ENCODE measurements around the gene FRS3. TPM values are rescaled to one million over a fixed set of nuclear protein-coding genes. Genes with fewer than 3 reads are reported as not detected.

Gene FRS3
- total RNA-seq, 1 experiment from 2014 or later, result 4.3 TPM

DNA sequence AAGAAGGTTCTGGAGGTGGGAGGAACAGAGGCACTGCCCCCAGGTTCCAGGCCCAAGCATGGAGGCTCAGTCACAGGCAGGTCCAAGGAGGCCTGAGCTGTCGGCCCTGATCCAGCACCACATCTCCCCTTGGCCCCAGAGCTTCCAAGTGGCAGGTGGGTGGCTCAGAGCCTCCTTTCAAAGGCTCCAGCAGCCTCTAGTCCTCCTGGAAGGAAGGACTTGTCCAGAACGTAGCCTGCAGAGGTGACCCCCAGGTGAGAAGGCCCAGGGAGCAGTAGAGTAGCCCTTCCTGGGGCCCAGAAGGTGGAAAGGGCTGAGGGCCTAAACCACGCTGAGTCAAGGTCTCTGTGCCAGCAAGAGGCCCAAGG lies 52.0 kb downstream of the FRS3 start:
- Histone ChIP-seq H3K4me3 (ENCODE audit: low read depth, low read length) (no peak overlapping the region), H3K36me3 (ENCODE audit: control insufficient read depth, insufficient read depth, low read length) (no peaks in the 10 kb centered on the region), H3K9me3 (no peaks in the 10 kb centered on the region), H3K27me3 (replicated peaks; ENCODE audit: control insufficient read depth, insufficient read depth, low read length) (no peaks in the 10 kb centered on the region), H3K4me1 (peaks cover 23% of the 10 kb centered on the region)
- no peak for DNase-seq
- CTCF ChIA-PET, result no interaction called here
- H3K4me1 Mint-ChIP-seq (ENCODE audit: low read depth, unreplicated experiment), result peaks cover 17% of the 10 kb centered on the region
- intact Hi-C loops (cut with micrococcal nuclease; ENCODE audit: unreplicated experiment), result no loop called here
- no peak overlapping the region for H3K27ac Mint-ChIP-seq (ENCODE audit: unreplicated experiment)
- TF ChIP-seq, protein P1, sequence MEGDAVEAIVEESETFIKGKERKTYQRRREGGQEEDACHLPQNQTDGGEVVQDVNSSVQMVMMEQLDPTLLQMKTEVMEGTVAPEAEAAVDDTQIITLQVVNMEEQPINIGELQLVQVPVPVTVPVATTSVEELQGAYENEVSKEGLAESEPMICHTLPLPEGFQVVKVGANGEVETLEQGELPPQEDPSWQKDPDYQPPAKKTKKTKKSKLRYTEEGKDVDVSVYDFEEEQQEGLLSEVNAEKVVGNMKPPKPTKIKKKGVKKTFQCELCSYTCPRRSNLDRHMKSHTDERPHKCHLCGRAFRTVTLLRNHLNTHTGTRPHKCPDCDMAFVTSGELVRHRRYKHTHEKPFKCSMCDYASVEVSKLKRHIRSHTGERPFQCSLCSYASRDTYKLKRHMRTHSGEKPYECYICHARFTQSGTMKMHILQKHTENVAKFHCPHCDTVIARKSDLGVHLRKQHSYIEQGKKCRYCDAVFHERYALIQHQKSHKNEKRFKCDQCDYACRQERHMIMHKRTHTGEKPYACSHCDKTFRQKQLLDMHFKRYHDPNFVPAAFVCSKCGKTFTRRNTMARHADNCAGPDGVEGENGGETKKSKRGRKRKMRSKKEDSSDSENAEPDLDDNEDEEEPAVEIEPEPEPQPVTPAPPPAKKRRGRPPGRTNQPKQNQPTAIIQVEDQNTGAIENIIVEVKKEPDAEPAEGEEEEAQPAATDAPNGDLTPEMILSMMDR (IDR thresholded peaks at IDR 0.05; ENCODE audit: insufficient read depth in 1 of 2, low read depth in 1 of 2, low read length in 1 of 2, severe bottlenecking in 1 of 2, unreplicated experiment in 1 of 2), result no peak
- no peaks in the 10 kb centered on the region for H3K27me3 Mint-ChIP-seq (ENCODE audit: insufficient read depth, unreplicated experiment)
- BruUV-seq (replicated peaks), result no TSS peak
- no peak overlapping the region for H3K4me3 Mint-ChIP-seq (ENCODE audit: unreplicated experiment)
- H3K9me3 Mint-ChIP-seq (ENCODE audit: unreplicated experiment), result no peaks in the 10 kb centered on the region
- POLR2A ChIA-PET, result no interaction called here
- H3K36me3 Mint-ChIP-seq (ENCODE audit: insufficient read depth, unreplicated experiment), result no peaks in the 10 kb centered on the region

- Mint-ChIP-seq H3K4me1 (ENCODE audit: low read depth, unreplicated experiment) (peaks cover 11% of the 10 kb centered on the region), H3K36me3 (ENCODE audit: insufficient read depth, unreplicated experiment) (no peaks in the 10 kb centered on the region), H3K27me3 (ENCODE audit: insufficient read depth, unreplicated experiment) (no peaks in the 10 kb centered on the region), H3K27ac (ENCODE audit: unreplicated experiment) (no peak overlapping the region), H3K9me3 (ENCODE audit: unreplicated experiment) (no peaks in the 10 kb centered on the region), H3K4me3 (ENCODE audit: unreplicated experiment) (no peak overlapping the region)
- CTCF ChIA-PET, result no interaction called here
- POLR2A ChIA-PET, result no interaction called here
- Histone ChIP-seq H3K4me3 (ENCODE audit: low read depth, low read length) (no peak overlapping the region), H3K4me1 (peaks cover 23% of the 10 kb centered on the region), H3K9me3 (no peaks in the 10 kb centered on the region), H3K36me3 (ENCODE audit: control insufficient read depth, insufficient read depth, low read length) (no peaks in the 10 kb centered on the region), H3K27me3 (replicated peaks; ENCODE audit: control insufficient read depth, insufficient read depth, low read length) (no peaks in the 10 kb centered on the region)
- intact Hi-C loops (cut with micrococcal nuclease; ENCODE audit: unreplicated experiment), result no loop called here
- BruUV-seq (replicated peaks), result no TSS peak
- DNase-seq, result no peak
- TF ChIP-seq, protein P1 (IDR thresholded peaks at IDR 0.05; ENCODE audit: insufficient read depth in 1 of 2, low read depth in 1 of 2, low read length in 1 of 2, severe bottlenecking in 1 of 2, unreplicated experiment in 1 of 2), result no peak
Observed at GRCh38 chr6:41726876-41727275, 52.8 kb downstream of the FRS3 start.

DNA sequence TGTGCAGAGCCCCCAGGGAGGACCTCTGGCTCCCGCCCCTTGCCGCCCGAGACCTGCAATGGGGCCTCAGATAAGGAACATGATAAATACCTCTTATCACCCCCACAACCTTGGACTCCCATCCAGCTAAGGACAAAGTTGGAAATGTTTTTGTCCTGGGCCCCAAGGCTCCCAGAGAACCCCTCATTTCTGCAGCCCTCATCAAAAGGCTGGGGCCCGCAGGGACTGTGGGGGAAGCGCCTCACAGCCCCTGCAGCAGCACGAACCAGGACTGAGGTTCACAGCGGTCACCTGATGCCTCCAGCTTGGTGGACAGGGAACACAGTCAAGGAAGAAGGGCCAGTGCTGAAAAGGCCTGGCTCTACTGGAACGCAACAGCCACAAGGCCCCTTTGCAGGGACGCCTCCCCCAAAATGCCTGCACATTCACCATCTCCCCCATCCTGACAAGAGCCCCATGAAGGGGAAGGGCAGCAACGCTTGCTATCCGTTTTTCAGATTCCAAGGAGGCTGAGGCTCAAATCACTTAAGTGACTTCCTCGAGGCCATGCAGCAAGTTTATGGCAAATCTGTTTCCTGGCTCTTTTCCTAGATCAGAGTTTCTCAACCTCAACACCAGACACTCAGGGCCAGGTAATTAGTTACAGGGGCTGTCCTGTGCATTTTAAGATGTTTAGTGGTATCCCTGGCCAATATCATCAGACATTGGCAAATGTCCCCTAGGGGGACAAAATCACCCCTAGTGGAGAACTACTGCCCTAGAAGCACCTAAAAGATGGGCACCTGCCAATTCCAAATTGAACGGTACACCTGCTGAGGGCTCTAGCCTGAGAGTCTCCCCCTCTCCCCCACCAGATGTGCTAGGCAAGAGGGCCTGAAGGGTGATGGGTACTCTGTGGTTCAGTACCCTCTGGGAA lies 54.9 kb downstream of the FRS3 start:
- ChIA-PET CTCF (no interaction called here), POLR2A (no interaction called here)
- TF ChIP-seq, protein P1 (IDR thresholded peaks at IDR 0.05; ENCODE audit: insufficient read depth in 1 of 2, low read depth in 1 of 2, low read length in 1 of 2, severe bottlenecking in 1 of 2, unreplicated experiment in 1 of 2), result no peak

More for the DNA sequence above, 54.9 kb downstream of the FRS3 start:
- Histone ChIP-seq H3K27me3 (replicated peaks; ENCODE audit: control insufficient read depth, insufficient read depth, low read length) (no peaks in the 10 kb centered on the region), H3K9me3 (no peaks in the 10 kb centered on the region), H3K4me1 (peaks cover 23% of the 10 kb centered on the region), H3K4me3 (ENCODE audit: low read depth, low read length) (no peak overlapping the region), H3K36me3 (ENCODE audit: control insufficient read depth, insufficient read depth, low read length) (no peaks in the 10 kb centered on the region)
- Mint-ChIP-seq H3K27me3 (ENCODE audit: insufficient read depth, unreplicated experiment) (no peaks in the 10 kb centered on the region), H3K9me3 (ENCODE audit: unreplicated experiment) (no peaks in the 10 kb centered on the region), H3K4me3 (ENCODE audit: unreplicated experiment) (no peak overlapping the region), H3K27ac (ENCODE audit: unreplicated experiment) (no peak overlapping the region), H3K4me1 (ENCODE audit: low read depth, unreplicated experiment) (peaks cover 11% of the 10 kb centered on the region), H3K36me3 (ENCODE audit: insufficient read depth, unreplicated experiment) (no peaks in the 10 kb centered on the region)
- BruUV-seq (replicated peaks), result no TSS peak
- intact Hi-C loops (cut with micrococcal nuclease; ENCODE audit: unreplicated experiment), result no loop called here
- no peak for DNase-seq
